MM.1S (cell line): Measurements from ENCODE around the gene LZTS2.
"Not testable (repeated sequence)": the region's sequence is repeated elsewhere in the genome, so short reads cannot be mapped to it uniquely, and the experiment has no call there.

ENCODE experiments used
- DNase-seq: peaks from one replicate; pipeline ENCODE4 v3.0.0-alpha.2; 2015
- H2AFZ ChIP-seq: fragments of 300-600 bp; sonication (generic); 2 replicates; pipeline ENCODE4 v1.6.0; 2016; ENCODE audit warnings: antibody characterized with exemption, low read length
- H3F3A ChIP-seq: fragments of 300-600 bp; sonication (generic); 2 replicates; pipeline ENCODE4 v1.6.1; 2016; ENCODE audit warnings: mild to moderate bottlenecking, antibody characterized with exemption, low read length, moderate library complexity, mixed read lengths; ENCODE audit not compliant: insufficient read depth
- H3K27ac ChIP-seq: fragments of 300-600 bp; sonication (generic); 2 replicates; pipeline ENCODE4 v1.5.1; 2016; ENCODE audit warnings: mild to moderate bottlenecking, low read length
- H3K27me3 ChIP-seq: fragments of 300-600 bp; sonication (generic); replicated peaks from 2 replicates; pipeline ENCODE4 v1.6.0; 2016; ENCODE audit warnings: low read length; ENCODE audit not compliant: insufficient read depth
- H3K36me3 ChIP-seq: fragments of 300-600 bp; sonication (generic); replicated peaks from 2 replicates; pipeline ENCODE4 v1.6.1; 2016; ENCODE audit warnings: mild to moderate bottlenecking, low read length, mixed read lengths; ENCODE audit not compliant: insufficient read depth
- H3K4me1 ChIP-seq: fragments of 300-600 bp; sonication (generic); 2 replicates; pipeline ENCODE4 v1.6.1; 2016; ENCODE audit warnings: low read length, mixed read lengths
- H3K4me2 ChIP-seq: fragments of 300-600 bp; sonication (generic); 2 replicates; pipeline ENCODE4 v1.6.0; 2016; ENCODE audit warnings: low read depth, low read length
- H3K4me3 ChIP-seq: fragments of 300-600 bp; sonication (generic); 2 replicates; pipeline ENCODE4 v1.5.1; 2016; ENCODE audit warnings: low read length, mixed read lengths
- H3K79me2 ChIP-seq: fragments of 300-600 bp; sonication (generic); 2 replicates; pipeline ENCODE4 v1.6.1; 2016; ENCODE audit warnings: mixed run types, low read length, mixed read lengths
- H3K9ac ChIP-seq: fragments of 300-600 bp; sonication (generic); 2 replicates; pipeline ENCODE4 v1.6.1; 2016; ENCODE audit warnings: low read length, mixed read lengths
- H3K9me2 ChIP-seq: fragments of 300-600 bp; sonication (generic); replicated peaks from 2 replicates; pipeline ENCODE4 v1.6.1; 2016; ENCODE audit warnings: mild to moderate bottlenecking, low read length, mixed read lengths; ENCODE audit not compliant: insufficient read depth
- H3K9me3 ChIP-seq: fragments of 300-600 bp; sonication (generic); replicated peaks from 2 replicates; pipeline ENCODE4 v1.6.1; 2016; ENCODE audit warnings: mild to moderate bottlenecking, low read length, mixed read lengths; ENCODE audit not compliant: insufficient read depth
- H4K20me1 ChIP-seq: fragments of 300-600 bp; sonication (generic); 2 replicates; pipeline ENCODE4 v1.6.1; 2016; ENCODE audit warnings: mild to moderate bottlenecking, low read length, moderate library complexity, mixed read lengths; ENCODE audit not compliant: insufficient read depth
- CTCF ChIP-seq: fragments of 300-600 bp; sonication (generic); IDR thresholded peaks from 2 replicates; pipeline ENCODE4 v1.5.1; 2016; ENCODE audit warnings: antibody characterized with exemption, low read length, mixed read lengths
- EZH2 ChIP-seq: fragments of 300-600 bp; sonication (generic); optimal IDR thresholded peaks from 2 replicates; pipeline ENCODE3; 2017; ENCODE audit warnings: low read depth, mild to moderate bottlenecking, antibody characterized with exemption, low read length, mixed read lengths
- EZH2phosphoT487 ChIP-seq: fragments of 300-600 bp; sonication (generic); IDR thresholded peaks from 2 replicates; pipeline ENCODE4 v1.6.1; 2018; ENCODE audit warnings: antibody characterized with exemption, low read length

The LZTS2 gene

DNA sequence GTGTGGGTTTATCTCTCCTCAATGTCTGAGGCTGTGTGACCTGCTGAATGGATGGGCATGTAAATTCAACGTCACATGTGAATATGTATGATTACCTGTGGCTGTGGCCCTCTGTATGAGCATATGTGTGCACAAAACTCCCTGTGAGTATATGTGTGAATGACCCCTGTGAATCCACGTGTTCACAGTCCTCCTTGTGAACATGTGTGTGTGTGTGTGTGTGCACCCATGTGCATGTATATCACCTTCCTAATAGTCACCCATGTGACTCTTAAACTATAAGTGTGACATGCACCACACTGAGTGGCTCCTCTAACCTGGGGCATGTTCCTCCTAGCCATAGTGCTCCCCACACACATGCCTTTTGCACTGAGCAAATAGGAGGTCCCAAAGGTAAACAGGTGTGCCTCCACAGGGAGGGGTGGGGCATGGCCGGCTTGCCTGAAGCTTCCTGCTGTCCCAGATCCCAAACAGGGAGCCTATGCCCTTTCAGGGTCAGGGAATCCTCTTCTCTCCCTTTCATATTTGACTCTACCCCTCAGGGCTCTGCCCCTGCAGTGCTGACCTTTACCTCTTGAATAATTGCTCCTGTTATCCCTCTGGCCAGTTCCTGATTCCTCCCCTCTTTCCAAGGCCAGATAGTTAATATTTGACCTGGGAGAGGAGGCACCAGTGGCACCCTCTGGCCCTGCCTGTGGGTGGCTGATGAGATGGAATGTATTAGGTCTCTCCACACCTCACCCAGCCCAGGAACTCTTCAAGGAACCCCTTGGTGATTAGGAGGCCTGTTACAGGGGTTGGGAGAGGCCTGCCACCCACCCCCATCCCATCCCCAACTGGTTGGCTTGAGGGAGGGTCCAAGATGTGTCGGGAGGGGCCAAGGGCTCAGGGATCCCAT lies 28.4 kb upstream of the LZTS2 start:
- no peak for DNase-seq
- Histone ChIP-seq H3K9me3 (no peaks in the 10 kb centered on the region), H3K9me2 (no peaks in the 10 kb centered on the region), H2AFZ (no peak overlapping the region), H3F3A (no peaks in the 10 kb centered on the region; the same call in 1 of the 2 replicates), H3K9ac (no peak overlapping the region), H3K4me2 (no peak overlapping the region), H3K36me3 (no peaks in the 10 kb centered on the region), H3K4me1 (no peaks in the 10 kb centered on the region), H3K27me3 (0 out of 2 replicates have a peak, but pooled peaks cover 3% of the 10 kb centered on the region), H4K20me1 (no peaks in the 10 kb centered on the region), H3K79me2 (no peaks in the 10 kb centered on the region), H3K4me3 (no peak overlapping the region), H3K27ac (no peak overlapping the region)
- TF ChIP-seq EZH2 (no peak), EZH2phosphoT487 (no peak), CTCF (no peak)

DNA sequence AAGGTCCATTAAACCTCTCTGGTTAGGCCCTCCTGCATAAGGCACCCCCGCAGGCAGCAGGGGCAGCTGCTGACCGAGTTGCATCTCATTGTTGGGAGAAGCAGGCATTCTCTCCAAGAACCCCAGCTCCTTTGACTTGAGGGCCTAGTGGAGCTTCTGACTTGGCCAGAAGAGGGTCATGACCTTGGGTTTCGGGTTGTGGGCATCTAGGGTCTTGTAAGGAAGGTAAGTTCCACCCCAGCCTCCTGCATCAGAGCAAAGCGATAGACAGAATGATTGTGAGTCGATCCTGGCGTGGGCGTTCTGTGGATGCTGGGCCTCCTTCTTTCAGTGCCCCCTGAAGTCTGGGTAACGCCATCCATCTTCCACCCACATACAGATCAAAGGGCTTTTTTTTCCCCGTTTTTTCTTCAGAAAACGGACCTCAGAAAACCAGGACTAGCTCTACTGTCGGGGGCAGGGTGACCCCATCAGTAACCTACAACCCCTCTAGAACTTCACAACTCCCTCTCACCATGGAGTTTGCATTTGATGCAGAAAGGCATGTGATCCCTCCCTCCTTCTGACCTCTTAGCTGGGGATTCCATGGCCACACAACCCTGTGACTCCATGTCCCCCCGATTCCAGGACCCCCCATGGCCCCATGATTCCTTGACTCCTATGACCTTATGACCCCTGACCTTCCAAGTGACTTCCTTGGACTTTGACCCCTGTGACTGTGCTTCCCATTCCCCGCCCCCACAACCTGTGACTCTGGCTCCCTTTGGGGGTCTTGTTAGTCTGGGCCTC lies 27.3 kb upstream of the LZTS2 start:
- TF ChIP-seq EZH2phosphoT487 = no peak
- no peak for TF ChIP-seq EZH2
- TF ChIP-seq CTCF = no peak
- Histone ChIP-seq H3K27me3 (0 out of 2 replicates have a peak, but pooled peaks cover 3% of the 10 kb centered on the region), H3K4me3 (no peak overlapping the region), H3K36me3 (no peaks in the 10 kb centered on the region), H3K79me2 (no peaks in the 10 kb centered on the region), H3K4me2 (no peak overlapping the region), H3K9me3 (no peaks in the 10 kb centered on the region), H3K9ac (no peak overlapping the region), H3K9me2 (no peaks in the 10 kb centered on the region), H3K27ac (no peak overlapping the region), H2AFZ (no peak overlapping the region), H4K20me1 (no peaks in the 10 kb centered on the region), H3K4me1 (no peaks in the 10 kb centered on the region), H3F3A (no peaks in the 10 kb centered on the region; the same call in 1 of the 2 replicates)
- DNase-seq = no peak

DNA sequence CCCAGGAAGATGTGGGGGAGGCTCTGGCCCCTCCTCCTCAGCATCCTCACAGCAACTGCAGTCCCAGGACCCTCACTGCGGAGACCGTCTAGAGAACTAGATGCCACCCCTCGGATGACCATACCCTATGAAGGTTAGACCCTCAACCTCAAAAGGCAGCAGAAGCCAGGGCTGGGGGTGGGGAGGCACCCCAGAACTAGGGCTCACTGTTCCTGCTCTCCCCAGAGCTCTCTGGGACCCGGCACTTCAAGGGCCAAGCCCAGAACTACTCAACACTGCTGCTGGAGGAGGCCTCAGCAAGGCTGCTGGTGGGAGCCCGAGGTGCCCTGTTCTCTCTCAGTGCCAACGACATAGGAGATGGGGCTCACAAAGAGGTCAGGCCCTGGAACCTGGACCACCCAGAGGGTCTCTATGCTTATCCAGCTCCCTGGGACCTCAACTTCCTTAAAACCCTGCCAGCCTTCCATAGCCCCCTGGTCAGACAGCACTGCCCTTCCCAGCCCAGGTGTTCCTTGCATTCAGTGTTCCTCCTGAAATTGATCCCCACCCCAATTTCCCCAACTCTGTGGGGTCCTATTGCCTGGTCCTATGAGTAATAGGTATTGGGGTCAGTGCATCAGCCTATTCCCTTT lies 26.6 kb upstream of the LZTS2 start:
- Histone ChIP-seq H3F3A (no peaks in the 10 kb centered on the region; the same call in 1 of the 2 replicates), H3K27ac (no peak overlapping the region), H3K9ac (no peak overlapping the region), H3K4me1 (no peaks in the 10 kb centered on the region), H3K4me3 (no peak overlapping the region), H2AFZ (no peak overlapping the region), H3K27me3 (0 out of 2 replicates have a peak, but pooled peaks cover 3% of the 10 kb centered on the region), H3K79me2 (no peaks in the 10 kb centered on the region), H3K4me2 (no peak overlapping the region), H3K36me3 (no peaks in the 10 kb centered on the region), H3K9me2 (no peaks in the 10 kb centered on the region), H3K9me3 (no peaks in the 10 kb centered on the region), H4K20me1 (no peaks in the 10 kb centered on the region)
- TF ChIP-seq EZH2 (no peak), CTCF (no peak), EZH2phosphoT487 (no peak)
- DNase-seq = no peak

- not testable (repeated sequence) for H4K20me1 ChIP-seq, H3K36me3 ChIP-seq, H3K79me2 ChIP-seq, H3K27me3 ChIP-seq, DNase-seq, H3K27ac ChIP-seq, H3K9me2 ChIP-seq, H3F3A ChIP-seq, H3K4me1 ChIP-seq, H3K9ac ChIP-seq, H3K4me2 ChIP-seq, H3K9me3 ChIP-seq, H3K4me3 ChIP-seq, H2AFZ ChIP-seq
These were observed 24.2 kb upstream of the LZTS2 start for GRCh38 chr10:100975397-100975796.
